Measurements from ENCODE around the gene SFRP2.

Gene SFRP2

GRCh38 chr4:153765894-153766293 is 23.0 kb downstream of the SFRP2 start:
- no peak for DNase-seq

- DNase-seq: no peak
These were observed 24.1 kb downstream of the SFRP2 start for GRCh38 chr4:153764601-153765368.

DNA sequence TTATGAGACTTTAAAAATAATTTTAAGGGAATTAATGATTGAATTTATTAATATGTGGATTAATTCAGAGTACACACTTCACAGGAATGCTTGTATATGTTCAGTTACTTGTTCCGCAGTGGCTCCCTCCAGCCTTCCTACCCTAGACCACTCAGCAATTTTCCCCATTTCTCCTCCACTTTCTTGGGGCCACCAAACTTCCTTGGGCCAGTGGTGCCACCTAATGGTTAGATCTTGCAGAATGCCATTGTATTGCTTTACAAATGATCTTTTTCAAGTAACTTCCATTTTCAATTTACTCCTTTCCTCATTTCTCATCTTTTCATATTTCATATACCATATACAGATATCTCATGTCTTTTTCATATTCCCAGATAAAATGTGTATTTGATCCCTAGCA is 25.5 kb downstream of the SFRP2 start:
- DNase-seq: no peak

DNA sequence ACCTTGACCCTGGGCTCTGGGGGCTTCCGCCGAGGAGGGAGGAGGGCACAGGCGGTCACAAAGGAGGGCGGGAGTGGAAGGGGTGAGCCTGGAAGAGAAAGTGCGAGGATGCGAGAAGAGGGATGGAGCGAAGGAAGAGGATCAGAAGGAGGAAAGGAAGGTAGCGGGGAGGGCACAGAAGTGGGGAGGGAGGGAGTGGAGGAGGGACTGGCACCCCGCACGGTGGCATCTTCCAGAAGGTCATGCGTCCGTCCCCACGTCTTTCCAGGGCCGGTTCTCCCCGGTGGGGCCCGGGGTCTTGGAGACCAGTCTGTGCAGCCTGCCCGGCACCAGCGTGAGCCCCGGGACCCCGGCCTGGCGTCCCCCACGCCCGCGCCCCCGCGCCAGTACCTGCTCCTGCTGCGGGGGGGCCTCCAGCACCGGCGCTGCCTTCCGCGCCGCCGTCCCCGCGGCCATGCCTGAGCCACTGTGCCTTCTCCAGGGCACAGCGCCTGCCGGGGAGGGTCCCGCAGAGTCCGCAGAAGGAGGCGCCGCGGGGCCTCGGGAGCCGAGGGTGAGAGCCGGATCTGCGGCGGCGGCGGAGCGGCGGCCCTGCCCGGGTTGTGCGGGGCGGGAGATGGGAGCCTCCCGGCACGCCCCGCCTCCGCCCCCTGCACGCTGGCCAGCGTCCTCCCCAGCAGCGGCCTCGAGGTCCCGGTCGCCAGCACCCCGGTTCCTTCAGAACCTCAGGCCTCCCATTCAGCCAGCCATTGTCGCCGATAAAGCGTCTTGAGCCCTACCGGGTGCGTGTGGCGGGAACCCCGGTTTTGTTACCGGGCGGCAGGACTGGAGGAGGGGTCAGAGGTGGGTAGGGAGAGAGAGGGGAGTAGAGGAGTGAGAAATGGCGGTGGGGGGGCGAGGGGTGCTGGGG is 29.2 kb downstream of the SFRP2 start, which contains the start of gene RNF175:
RNF175 (minus strand) TSS at position 618 of the 910 bp plus-strand sequence; CDS start at position 456, 162 bp downstream.
- DNase-seq: no peak

GRCh38 chr4:153758688-153759406 is 30.0 kb downstream of the SFRP2 start:
- DNase-seq: no peak

DNA sequence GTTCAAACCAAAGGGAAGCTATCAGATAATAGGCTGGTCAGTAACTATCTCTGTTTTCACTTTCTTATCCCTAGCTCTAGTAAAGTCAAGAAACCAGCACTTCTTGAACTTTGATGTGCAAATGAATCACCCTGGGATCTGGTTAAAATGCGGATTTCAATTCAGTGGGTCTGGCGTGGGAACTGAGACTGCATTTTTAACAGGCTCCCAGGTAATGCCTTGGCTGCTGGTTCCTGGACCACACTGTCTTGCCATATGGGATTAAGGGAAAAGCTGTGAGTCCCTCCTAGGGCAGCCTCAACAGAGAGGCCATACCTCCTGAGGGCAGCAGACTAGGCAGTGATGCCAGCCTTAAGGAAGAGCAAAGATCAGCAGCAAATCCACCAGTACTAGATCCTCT is 30.7 kb downstream of the SFRP2 start:
- no peak for DNase-seq

DNA sequence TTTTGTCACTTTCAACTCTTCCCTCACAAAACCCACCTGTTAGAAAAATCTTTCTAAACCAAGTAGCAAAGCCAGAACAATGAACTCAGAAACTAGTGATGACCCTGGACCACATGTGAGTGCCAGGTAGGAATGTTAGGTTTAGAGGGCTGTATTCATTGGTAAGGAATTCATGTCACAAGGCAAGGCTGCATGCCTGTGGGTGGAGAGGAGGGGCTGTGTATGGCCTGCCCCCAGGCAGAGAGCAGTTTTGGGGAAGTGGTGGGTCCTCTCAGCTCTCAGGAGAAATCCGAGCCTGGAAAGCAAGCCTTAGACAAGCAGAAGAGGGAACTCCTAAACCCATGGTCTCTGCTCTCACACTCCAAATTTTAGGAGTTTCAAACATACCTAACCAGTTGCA is 31.5 kb downstream of the SFRP2 start:
- no peak for DNase-seq

- no peak for DNase-seq
These were observed 33.7 kb downstream of the SFRP2 start for GRCh38 chr4:153755186-153755585.

DNA sequence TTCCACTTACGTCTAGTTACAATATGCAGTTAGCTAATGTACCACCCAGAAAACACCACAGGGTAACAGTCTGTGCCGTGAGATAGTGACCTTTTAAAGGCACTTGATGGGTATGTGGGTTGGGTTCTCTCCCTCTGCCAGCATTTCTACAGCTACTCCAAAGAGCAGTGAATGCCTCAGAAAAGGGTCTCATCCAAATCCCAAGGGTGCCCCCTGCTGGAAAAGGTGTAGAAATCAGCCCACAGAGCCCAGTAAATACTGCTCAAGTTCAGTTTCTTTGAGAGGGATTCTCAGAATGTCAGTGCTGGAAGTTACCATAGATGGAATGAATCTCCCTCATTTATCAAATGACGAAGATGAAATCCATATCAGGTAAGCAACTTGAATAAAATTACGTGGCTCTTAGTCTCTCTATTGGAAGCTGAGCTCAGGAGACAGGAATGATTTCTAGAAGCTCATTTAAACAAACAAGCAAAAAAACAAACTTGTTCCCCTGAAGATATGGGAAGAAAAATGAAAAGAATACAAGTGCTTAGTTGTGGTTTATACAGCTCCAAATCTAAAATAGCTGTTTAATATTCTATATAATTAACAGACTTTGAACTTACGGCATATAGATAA is 38.6 kb downstream of the SFRP2 start:
- DNase-seq: peak; percentile 37

DNA sequence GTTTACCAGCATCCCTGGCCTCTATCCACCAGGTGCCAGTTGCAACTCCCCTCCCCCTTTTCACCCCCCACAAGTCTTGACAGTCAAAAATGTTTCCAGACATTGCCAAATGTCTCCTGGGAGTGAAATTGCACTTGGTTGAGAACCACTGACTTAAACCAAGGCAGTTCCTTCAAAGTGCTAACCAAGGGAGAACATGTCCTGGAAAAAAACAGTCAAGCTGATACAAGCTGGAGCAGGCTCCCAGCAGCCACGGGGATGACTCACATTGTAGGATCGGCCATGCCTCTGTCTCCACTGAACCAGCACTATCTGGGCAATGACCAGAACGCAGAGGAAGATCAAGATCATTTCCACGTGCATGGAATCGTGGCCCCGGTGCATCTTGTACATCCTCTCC is 40.5 kb downstream of the SFRP2 start:
- DNase-seq: no peak

- DNase-seq: no peak
These were observed 41.4 kb downstream of the SFRP2 start for GRCh38 chr4:153747406-153747955.

DNA sequence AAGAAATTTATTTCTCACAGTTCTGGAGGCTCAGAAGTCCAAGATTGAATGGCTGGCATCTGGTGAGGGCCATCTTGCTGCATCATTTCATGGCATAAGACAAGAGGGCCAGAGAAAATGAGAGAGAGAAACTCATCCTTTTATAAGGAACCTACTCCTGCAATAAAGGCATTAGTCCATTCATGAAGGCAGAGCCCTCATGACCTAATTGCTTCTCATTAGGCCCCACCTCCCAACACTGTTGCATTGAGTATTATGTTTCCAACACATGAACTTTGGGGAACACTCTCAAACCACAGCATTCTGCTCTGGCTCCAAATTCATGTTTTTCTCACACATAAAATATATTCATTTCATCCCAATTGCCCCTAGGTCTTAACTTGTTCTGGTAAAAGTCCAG is 43.2 kb downstream of the SFRP2 start:
- DNase-seq: no peak

GRCh38 chr4:153741541-153741940 is 47.3 kb downstream of the SFRP2 start:
- DNase-seq: no peak

GRCh38 chr4:153735906-153736461 is 52.9 kb downstream of the SFRP2 start:
- DNase-seq: no peak

GRCh38 chr4:153733751-153734448 is 55.0 kb downstream of the SFRP2 start:
- DNase-seq: no peak

- no peak for DNase-seq
These were observed 57.6 kb downstream of the SFRP2 start for GRCh38 chr4:153731239-153731638.

Data from GF-D8 (cell line).